K562 (cell line): ENCODE measurements around the gene PTPRT. TPM values are rescaled to one million over a fixed set of nuclear protein-coding genes. Genes with fewer than 3 reads are reported as not detected.

ENCODE experiments used
- ATAC-seq: fragments of 200-7000 bp; cut with Tn5 transposase; 3 replicates; pipeline ENCODE4 v1.9.1; 2020; ENCODE audit warnings: moderate library complexity
- BruUV-seq: library from RNA; stranded (reverse); fragments of 400-500 nt; replicated peaks from 2 replicates; lab custom pipeline; 2021; lab: Mats Ljungman, UMichigan
- CTCF ChIA-PET: fragments of 300-600 bp; formaldehyde crosslinking; extraction: SDS; loops from one replicate; lab custom pipeline; 2021; ENCODE audit warnings: low intra/inter-chr PET ratio; lab: Yijun Ruan, JAX
- POLR2A ChIA-PET: fragments of 300-600, 350-650 bp; sonication (Branson Sonifier 250); formaldehyde crosslinking; extraction: SDS; loops from one replicate; lab custom pipeline; 2021; ENCODE audit warnings: antibody characterized with exemption, inconsistent platforms; lab: Yijun Ruan, JAX
- DNase-seq, 4 experiments: peaks; one replicate each; pipeline versions ENCODE4 v3.0.0 to v3.0.0-alpha.2; 2011 to 2018; ENCODE audit warnings: low spot score in 3 of 4, mixed read lengths in 3 of 4; ENCODE audit errors: extremely low read depth in 1 of 4
- FAIRE-seq: peaks from 2 replicates; lab custom pipeline; 2011; peaks lifted over from hg19 to GRCh38; lab: Jason Lieb, UNC
- H2AFZ ChIP-seq: 2 replicates; pipeline ENCODE4 v1.6.0; 2011; ENCODE audit warnings: low read depth, low read length, control low read depth, inconsistent platforms
- H3K27ac ChIP-seq: fragments of 200-600 bp; 3 replicates; pipeline ENCODE4 v1.8.0; 2011; ENCODE audit warnings: low read depth, mild to moderate bottlenecking, control low read depth, inconsistent platforms, low read length, moderate library complexity, mixed read lengths; ENCODE audit errors: extremely low read depth
- H3K27me3 ChIP-seq, 2 experiments: fragments of 300-600 bp in 1 of 2; 2 replicates in 1 of 2; 3 replicates in 1 of 2; pipeline versions ENCODE4 v1.6.0 to v1.8.0; 2011; ENCODE audit warnings: inconsistent platforms in 2 of 2, low read length in 2 of 2, mild to moderate bottlenecking in 1 of 2, mixed read lengths in 1 of 2, moderate library complexity in 1 of 2; ENCODE audit not compliant: control insufficient read depth in 2 of 2, insufficient read depth in 2 of 2
- H3K36me3 ChIP-seq: fragments of 300-600 bp; 3 replicates; pipeline ENCODE4 v1.8.0; 2011; ENCODE audit warnings: mild to moderate bottlenecking, low read length, inconsistent platforms; ENCODE audit not compliant: control insufficient read depth, insufficient read depth
- H3K4me1 ChIP-seq, 2 experiments: fragments of 200-600 bp in 1 of 2; replicated peaks in 1 of 2; 2 replicates in 1 of 2; 3 replicates in 1 of 2; pipeline versions ENCODE4 v1.5.1 to v1.8.0; 2011; ENCODE audit warnings: inconsistent platforms in 2 of 2, low read length in 2 of 2, mild to moderate bottlenecking in 1 of 2, mixed read lengths in 1 of 2, moderate library complexity in 1 of 2; ENCODE audit not compliant: control insufficient read depth in 2 of 2, insufficient read depth in 2 of 2
- H3K4me2 ChIP-seq: 2 replicates; pipeline ENCODE4 v1.6.1; 2011; ENCODE audit warnings: low read length, control low read depth, inconsistent platforms, mixed read lengths; ENCODE audit not compliant: insufficient read depth
- H3K4me3 ChIP-seq: fragments of 200-600 bp; sonication (generic), shearing (Covaris generic); 2 replicates; pipeline ENCODE4 v1.5.1; 2016; ENCODE audit warnings: control low read depth, inconsistent platforms
- H3K79me2 ChIP-seq: fragments of 200-600 bp; 3 replicates; pipeline ENCODE4 v1.8.0; 2011; ENCODE audit warnings: low read length, inconsistent platforms; ENCODE audit not compliant: control insufficient read depth, insufficient read depth
- H3K9ac ChIP-seq, 2 experiments: 2 replicates each; pipeline versions ENCODE4 v1.6.0 to v1.6.1; 2011; ENCODE audit warnings: low read depth in 2 of 2, low read length in 2 of 2, control low read depth in 1 of 2, inconsistent platforms in 1 of 2, mild to moderate bottlenecking in 1 of 2, mixed read lengths in 1 of 2; ENCODE audit not compliant: insufficient read depth in 1 of 2
- H3K9me1 ChIP-seq: one replicate; pipeline ENCODE4 v1.6.0; 2011; ENCODE audit warnings: inconsistent platforms, mild to moderate bottlenecking, low read length, moderate library complexity; ENCODE audit not compliant: control insufficient read depth, insufficient read depth
- H3K9me3 ChIP-seq: replicated peaks from 2 replicates; pipeline ENCODE4 v1.5.1; 2011; ENCODE audit warnings: low read depth, low read length, inconsistent platforms; ENCODE audit not compliant: control insufficient read depth, insufficient read depth
- H4K20me1 ChIP-seq: replicated peaks from 2 replicates; pipeline ENCODE4 v1.6.1; 2011; ENCODE audit warnings: low read length, inconsistent platforms, mixed read lengths; ENCODE audit not compliant: control insufficient read depth, insufficient read depth
- BCL6 ChIP-seq: fragments of 250-450 bp; sonication (Bioruptor Pico); IDR thresholded peaks from 2 replicates; pipeline ENCODE4 v1.4.0; 2020
- CSDE1 ChIP-seq, 2 experiments: fragments of 450-650 bp; IDR thresholded peaks; 2 replicates each; pipeline ENCODE4 v1.6.1; 2016; ENCODE audit warnings: mild to moderate bottlenecking in 1 of 2
- E2F3 ChIP-seq: fragments of 250-450 bp; sonication (Bioruptor Pico); IDR thresholded peaks from 2 replicates; pipeline ENCODE4 v1.4.0; 2020; ENCODE audit warnings: mild to moderate bottlenecking
- ELF1 ChIP-seq: fragments of 200-800 bp; sonication (Bioruptor generic); IDR thresholded peaks from 2 replicates; pipeline ENCODE4 v1.6.1; 2016; ENCODE audit warnings: missing genetic modification characterization, missing compliant biosample characterization
- ETS1 ChIP-seq: conservative IDR thresholded peaks from 2 replicates; pipeline ENCODE4 v1.6.1; 2011; ENCODE audit warnings: low read depth, mild to moderate bottlenecking, low read length; ENCODE audit not compliant: control insufficient read depth
- HDAC2 ChIP-seq: fragments of 450-650 bp; IDR thresholded peaks from 2 replicates; pipeline ENCODE4 v1.6.1; 2016; ENCODE audit warnings: mild to moderate bottlenecking
- HOXB6 ChIP-seq: fragments of 250-450 bp; sonication (Bioruptor Pico); IDR thresholded peaks from 2 replicates; pipeline ENCODE4 v1.5.1; 2022; ENCODE audit warnings: mild to moderate bottlenecking, borderline replicate concordance
- KAT7 ChIP-seq: sonication (generic); formaldehyde crosslinking; IDR thresholded peaks from 2 replicates; pipeline ENCODE4 v1.8.0; 2022; ENCODE audit warnings: missing genetic modification reagents, mild to moderate bottlenecking, borderline replicate concordance
- KHSRP ChIP-seq: fragments of 450-650 bp; IDR thresholded peaks from 2 replicates; pipeline ENCODE4 v1.6.1; 2017
- NBN ChIP-seq: fragments of 450-650 bp; IDR thresholded peaks from 2 replicates; pipeline ENCODE4 v1.6.1; 2016; ENCODE audit warnings: low read depth, mild to moderate bottlenecking
- POLR2A ChIP-seq: fragments of 450-650 bp; conservative IDR thresholded peaks from 2 replicates; pipeline ENCODE4 v1.6.1; 2016
- PREB ChIP-seq: sonication (generic); formaldehyde crosslinking; IDR thresholded peaks from 2 replicates; pipeline ENCODE4 v1.8.1; 2023; ENCODE audit warnings: mild to moderate bottlenecking, missing genetic modification reagents
- RFX5 ChIP-seq: IDR thresholded peaks from 2 replicates; pipeline ENCODE4 v1.6.1; 2011; ENCODE audit warnings: low read depth, mild to moderate bottlenecking, improper control_type of control experiment, low read length
- SIRT6 ChIP-seq: IDR thresholded peaks from one replicate; pipeline ENCODE4 v1.6.1; 2012; ENCODE audit warnings: low read depth, mild to moderate bottlenecking, control low read depth, inconsistent platforms, low read length, moderate library complexity
- STAG1 ChIP-seq: sonication (generic); formaldehyde crosslinking; IDR thresholded peaks from 2 replicates; pipeline ENCODE4 v1.5.0; 2020; ENCODE audit warnings: missing genetic modification reagents, borderline replicate concordance
- TFAM ChIP-seq: fragments of 250-450 bp; sonication (Bioruptor Pico); conservative IDR thresholded peaks from 2 replicates; pipeline ENCODE4 v1.5.0; 2021; ENCODE audit warnings: mild to moderate bottlenecking, moderate library complexity
- ZNF133 ChIP-seq: fragments of 250-450 bp; sonication (Bioruptor Pico); IDR thresholded peaks from 2 replicates; pipeline ENCODE4 v1.4.0; 2020; ENCODE audit warnings: mild to moderate bottlenecking
- ZNF140 ChIP-seq: fragments of 250-450 bp; sonication (Bioruptor Pico); IDR thresholded peaks from 2 replicates; pipeline ENCODE4 v1.8.0; 2021; ENCODE audit warnings: moderate library complexity, mild to moderate bottlenecking, inconsistent platforms
- ZNF217 ChIP-seq: sonication (generic); formaldehyde crosslinking; IDR thresholded peaks from 2 replicates; pipeline ENCODE4 v1.8.0; 2022; ENCODE audit warnings: mild to moderate bottlenecking, missing genetic modification reagents
- ZNF224 ChIP-seq: sonication (generic); formaldehyde crosslinking; IDR thresholded peaks from 2 replicates; pipeline ENCODE4 v1.8.0; 2022; ENCODE audit warnings: mild to moderate bottlenecking, missing genetic modification reagents
- WGBS: fragments of 100-300 bp; shearing (Covaris generic); methylation state at CpG from one replicate; pipeline ENCODE4 v1.1.6; 2016; ENCODE audit warnings: low coverage, mixed read lengths; ENCODE audit not compliant: insufficient coverage; ENCODE audit errors: missing lambda C conversion rate; 5-methylcytosine and 5-hydroxymethylcytosine counted together
- in situ Hi-C: fragments of 300-500 bp; cut with MboI; formaldehyde crosslinking; loops from 4 replicates; pipeline ENCODE4 v1.15.0; 2018; ENCODE audit warnings: inconsistent platforms, mixed read lengths
- intact Hi-C: fragments of 100-400 bp; cut with micrococcal nuclease; formaldehyde crosslinking; loops from 2 replicates; pipeline ENCODE4 v1.14.2; 2022
- polyA plus RNA-seq, 8 experiments: library from polyadenylated mRNA; depleted of rRNA in 4 of 8; stranded (reverse) in 5 of 8; unstranded in 3 of 8; fragments of >200 nt; fragmentation: Nextera tagmentation in 2 of 8; fragmentation: Illumina TruSeq in 1 of 8; extraction: Ambion mirVana in 2 of 8; extraction: Trizol in 1 of 8; gene quantifications; 2 replicates each; pipeline versions ENCODE4 v1.2.1 to v1.2.3, GENCODE V29; 2011 to 2014; ENCODE audit warnings: inconsistent platforms in 1 of 8, missing spikeins in 1 of 8
- total RNA-seq, 7 experiments: library from RNA; depleted of rRNA in 6 of 7; stranded (reverse); fragments of >200 nt in 6 of 7; fragmentation: Illumina TruSeq in 2 of 7; extraction: Trizol in 2 of 7; gene quantifications; 2 replicates each; pipeline versions ENCODE4 v1.2.1 to v1.2.3, GENCODE V29; 2011 to 2021; ENCODE audit warnings: low replicate concordance in 1 of 7

PTPRT gene
- total and polyA plus RNA-seq, 9 of the 15 experiments (the other 6 are each of a cell fraction or from before 2014, with no cell fraction given), result not detected

- H3K4me2 ChIP-seq, result no peak overlapping the region
- H3K27me3 ChIP-seq, result no peaks in the 10 kb centered on the region
- no peaks in the 10 kb centered on the region for H3K9me3 ChIP-seq
- CTCF ChIA-PET, result no interaction called here
- H3K27ac ChIP-seq, result no peak overlapping the region
- in situ Hi-C loops, result no loop called here
- no peaks in the 10 kb centered on the region for H3K9me1 ChIP-seq
- no peak for TF ChIP-seq ZNF133
- no peak for TF ChIP-seq E2F3
- TF ChIP-seq STAG1 (CRISPR knock-in tag), result no peak
- no peak for TF ChIP-seq ZNF217 (CRISPR knock-in tag)
- no peak for TF ChIP-seq SIRT6
- TF ChIP-seq HOXB6 (CRISPR knock-in tag), result no peak
- no peak for TF ChIP-seq HDAC2
- 1% methylated on average over 6 of the region's 6 CpGs for WGBS
- H3K79me2 ChIP-seq, result no peaks in the 10 kb centered on the region
- intact Hi-C loops, result no loop called here
- DNase-seq, result no peak
- no peaks in the 10 kb centered on the region for H3K36me3 ChIP-seq
- H4K20me1 ChIP-seq, result no peaks in the 10 kb centered on the region
- H3K9ac ChIP-seq, result no peak overlapping the region
- BruUV-seq, result no TSS peak
- no peak overlapping the region for H2AFZ ChIP-seq
- no peak for ATAC-seq
- H3K4me3 ChIP-seq, result no peak overlapping the region
- POLR2A ChIA-PET, result interaction anchor here (0.5 kb wide), 1 partner anchor 1054 kb away, joined by 3 read pairs; no protein-coding TSS in a partner anchor
- H3K4me1 ChIP-seq, result no peaks in the 10 kb centered on the region
- FAIRE-seq, result no peak
These were observed 175.5 kb downstream of the PTPRT start for GRCh38 chr20:43014206-43014605.

GRCh38 chr20:43011491-43011890, 178.2 kb downstream of the PTPRT start:
- no peaks in the 10 kb centered on the region for H3K4me1 ChIP-seq
- no peak for DNase-seq
- ChIA-PET POLR2A (no interaction called here), CTCF (no interaction called here)
- no peaks in the 10 kb centered on the region for H3K36me3 ChIP-seq
- no peak overlapping the region for H3K27ac ChIP-seq
- H2AFZ ChIP-seq, result no peak overlapping the region
- no peaks in the 10 kb centered on the region for H3K79me2 ChIP-seq
- no peak for ATAC-seq
- no peaks in the 10 kb centered on the region for H3K27me3 ChIP-seq
- in situ Hi-C loops, result no loop called here
- FAIRE-seq, result no peak
- H4K20me1 ChIP-seq, result no peaks in the 10 kb centered on the region
- no peaks in the 10 kb centered on the region for H3K9me1 ChIP-seq
- no peak overlapping the region for H3K4me3 ChIP-seq
- 3% methylated on average over 3 of the region's 3 CpGs for WGBS
- no TSS peak for BruUV-seq
- H3K4me2 ChIP-seq, result no peak overlapping the region
- H3K9me3 ChIP-seq, result no peaks in the 10 kb centered on the region
- no peak overlapping the region for H3K9ac ChIP-seq
- intact Hi-C loops, result no loop called here
- no peak for TF ChIP-seq ZNF140 (CRISPR knock-in tag)
- TF ChIP-seq ELF1 (tag), result no peak
- no peak for TF ChIP-seq ETS1
- TF ChIP-seq ZNF224 (CRISPR knock-in tag), result no peak
- TF ChIP-seq BCL6, result no peak
- TF ChIP-seq CSDE1 (IDR thresholded peaks at IDR 0.05), result no peak
- no peak for TF ChIP-seq POLR2A
- TF ChIP-seq PREB (CRISPR knock-in tag), result no peak
- TF ChIP-seq KAT7 (CRISPR knock-in tag), result no peak
- no peak for TF ChIP-seq TFAM (CRISPR knock-in tag)
- TF ChIP-seq RFX5, result no peak
- TF ChIP-seq NBN, result no peak
- no peak for TF ChIP-seq KHSRP
